ENCODE results near the gene AP3S1.

- TF ChIP-seq CTCF (IDR thresholded peaks at IDR 0.05) (no peak), POLR2A (IDR thresholded peaks at IDR 0.05) (no peak)
Observed at GRCh38 chr5:115796656-115797055, 45.1 kb upstream of the AP3S1 start.

Data from stomach (tissue), 4 donors.